ENCODE measurements around the gene LSMEM2. TPM values are rescaled to one million over a fixed set of nuclear protein-coding genes. Genes with fewer than 3 reads are reported as not detected.
A peak's percentile ranks its signal among the peaks of the same experiment; 100 is the strongest.
"Not testable (repeated sequence)": the region's sequence is repeated elsewhere in the genome, so short reads cannot be mapped to it uniquely, and the experiment has no call there.

The LSMEM2 gene
- total RNA-seq, 1 donor from 2014 or later: 29.8 TPM

DNA sequence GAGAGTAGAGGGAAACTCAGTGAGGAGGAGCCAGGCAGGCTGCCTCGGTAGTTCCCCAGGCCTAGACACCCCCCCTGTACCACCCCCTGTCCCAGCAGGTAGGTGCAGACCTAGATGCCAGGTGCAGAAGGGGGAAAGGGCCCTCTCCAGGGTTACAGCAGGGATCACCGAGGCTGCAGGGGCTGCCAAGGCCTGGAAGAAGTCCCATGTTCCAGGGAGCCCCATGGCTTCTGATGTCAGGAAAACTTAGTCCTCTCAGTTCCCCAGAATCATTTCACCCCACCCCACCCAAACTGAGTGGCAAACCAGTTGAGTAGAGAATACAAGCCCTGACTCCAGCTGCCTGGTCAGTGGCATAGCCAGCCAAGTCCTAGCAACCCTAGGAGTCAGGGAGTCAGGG is 17.4 kb upstream of the LSMEM2 start:
- ATAC-seq (no peak), DNase-seq (ENCODE audit: missing footprints) (no peak)
- intact Hi-C loops (cut with DNase I): no loop called here

DNA sequence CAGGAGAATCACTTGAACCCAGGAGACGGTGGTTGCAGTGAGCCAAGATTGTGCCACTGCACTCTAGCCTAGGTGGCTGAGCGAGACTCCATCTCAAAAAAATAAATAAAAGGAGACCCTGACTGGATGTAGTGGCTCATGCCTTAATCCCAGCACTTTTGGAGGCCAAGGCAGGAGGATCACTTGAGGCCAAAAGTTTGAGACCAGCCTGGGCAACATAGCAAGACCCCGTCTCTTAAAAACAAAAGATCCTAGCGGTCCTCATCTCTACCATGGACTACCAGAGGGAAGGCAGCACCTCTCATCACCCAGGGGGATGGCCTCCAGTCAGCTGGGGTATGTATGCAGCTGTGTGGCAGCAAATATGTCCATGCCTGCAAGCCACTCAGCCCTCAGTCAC is 16.7 kb upstream of the LSMEM2 start:
- ATAC-seq; intact Hi-C loops (cut with DNase I); DNase-seq (ENCODE audit: missing footprints): not testable (repeated sequence)

DNA sequence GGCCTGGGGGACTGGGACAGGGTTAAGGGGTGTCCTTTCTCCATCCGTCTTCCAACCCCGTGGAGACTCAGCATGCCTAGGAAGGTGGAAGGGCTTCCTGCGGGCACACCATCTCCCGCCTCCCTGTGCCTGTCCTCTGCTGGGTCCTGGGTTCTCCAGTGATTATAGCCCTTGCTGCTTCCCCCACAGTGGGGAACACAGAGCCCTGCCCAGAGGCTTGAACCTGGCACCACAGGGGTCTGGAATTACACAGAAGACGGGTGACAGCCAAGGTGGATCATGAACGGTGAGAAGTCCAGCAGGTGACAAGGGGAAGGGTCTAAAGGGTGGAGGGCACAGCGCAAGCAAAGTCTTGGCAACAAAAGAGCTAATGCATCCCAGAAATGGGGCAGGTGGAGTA is 16.1 kb upstream of the LSMEM2 start:
- intact Hi-C loops (cut with DNase I): no loop called here
- DNase-seq (ENCODE audit: missing footprints): no peak

GRCh38 chr3:50263478-50264382 is 15.2 kb upstream of the LSMEM2 start:
- no peak for DNase-seq (ENCODE audit: missing footprints)
- intact Hi-C loops (cut with DNase I): no loop called here

More for the DNA sequence above, 16.1 kb upstream of the LSMEM2 start:
- no peak for ATAC-seq

GRCh38 chr3:50264383-50264963 is 14.4 kb upstream of the LSMEM2 start:
- intact Hi-C loops (cut with DNase I): no loop called here
- ATAC-seq (peak; percentile 54), DNase-seq (ENCODE audit: missing footprints) (peak; percentile 77)

More at GRCh38 chr3:50263478-50264382, 15.2 kb upstream of the LSMEM2 start:
- ATAC-seq: no peak

GRCh38 chr3:50264964-50265485 is 13.9 kb upstream of the LSMEM2 start:
- intact Hi-C loops (cut with DNase I): no loop called here
- DNase-seq (ENCODE audit: missing footprints) (no peak), ATAC-seq (no peak)

DNA sequence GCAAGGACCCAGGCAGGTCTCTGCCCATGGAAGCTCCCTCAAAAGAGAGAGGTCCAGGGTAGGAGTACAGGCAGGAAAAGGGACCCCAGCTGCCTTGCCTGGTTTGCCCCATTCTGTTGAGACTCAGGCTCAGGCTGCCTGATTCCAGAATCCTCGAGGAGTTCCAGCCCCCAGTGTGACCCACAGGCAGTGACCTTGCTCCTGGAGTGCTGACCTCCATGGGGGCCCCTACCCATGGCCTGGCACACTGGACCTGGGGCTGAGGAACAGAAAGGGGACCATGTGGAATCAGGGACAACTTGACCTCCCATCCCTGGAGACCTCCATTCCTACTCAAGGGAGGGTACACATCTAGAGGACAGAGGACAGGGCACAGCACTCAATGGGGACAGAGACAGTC is 13.3 kb upstream of the LSMEM2 start:
- intact Hi-C loops (cut with DNase I): no loop called here
- ATAC-seq (no peak), DNase-seq (ENCODE audit: missing footprints) (no peak)

- ATAC-seq (no peak), DNase-seq (ENCODE audit: missing footprints) (no peak)
- intact Hi-C loops (cut with DNase I): no loop called here
These were observed 12.9 kb upstream of the LSMEM2 start for GRCh38 chr3:50266017-50266416.

GRCh38 chr3:50266836-50267235 is 12.1 kb upstream of the LSMEM2 start:
- intact Hi-C loops (cut with DNase I): no loop called here
- DNase-seq (ENCODE audit: missing footprints) (no peak), ATAC-seq (no peak)

DNA sequence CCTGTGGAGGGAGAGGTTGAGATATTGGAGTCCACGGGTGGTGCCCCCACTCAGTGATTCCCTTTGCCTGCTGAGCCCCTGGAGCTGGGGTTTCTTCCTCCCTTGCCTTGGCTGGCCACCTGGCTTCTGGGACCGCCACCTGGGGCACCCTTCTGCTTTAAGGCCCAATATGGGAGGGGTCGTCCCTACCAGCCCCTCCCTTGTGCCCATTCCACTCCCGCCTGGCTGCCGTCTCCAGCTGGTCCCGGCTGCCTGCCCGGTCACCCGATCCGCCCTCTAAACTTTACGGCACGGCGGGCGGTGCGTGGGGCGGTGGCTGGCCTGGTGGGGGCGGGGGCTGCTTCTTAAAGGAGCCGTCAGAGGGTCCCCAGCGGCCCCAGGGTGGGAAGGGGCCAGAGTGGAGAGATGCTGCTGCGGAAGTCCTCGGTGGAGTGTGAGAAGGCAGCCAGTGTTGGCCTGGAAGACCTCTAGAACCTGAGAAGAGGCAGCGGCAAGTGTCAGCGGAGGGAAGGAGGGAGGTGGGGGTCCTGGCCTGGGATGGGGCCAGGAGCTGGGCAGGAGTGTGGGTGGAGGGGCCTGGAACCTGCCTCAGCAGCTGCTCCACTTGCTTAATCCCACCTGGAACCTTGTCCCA is 11.5 kb upstream of the LSMEM2 start:
- ATAC-seq: peak; percentile 60
- intact Hi-C loops (cut with DNase I): no loop called here
- DNase-seq (ENCODE audit: missing footprints): peak; percentile 89

DNA sequence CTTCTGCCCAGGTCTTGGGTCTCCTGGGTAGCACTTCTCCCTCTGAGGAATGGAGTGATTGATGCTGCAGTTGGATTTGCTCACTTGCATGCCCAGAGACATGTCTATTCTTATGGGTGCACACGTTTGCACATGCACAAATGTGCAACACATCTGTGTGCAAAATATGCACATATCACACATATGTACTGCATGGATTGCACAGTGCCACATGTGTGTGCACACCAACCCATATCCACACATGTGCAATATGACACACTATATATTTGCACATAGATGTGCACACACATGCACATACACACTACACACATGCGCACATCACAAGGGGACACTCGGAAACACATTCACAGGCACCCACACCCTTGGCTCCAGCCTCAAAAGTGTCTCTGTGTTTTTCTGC is 10.6 kb upstream of the LSMEM2 start:
- intact Hi-C loops (cut with DNase I): no loop called here
- ATAC-seq: no peak
- no peak for DNase-seq (ENCODE audit: missing footprints)

GRCh38 chr3:50268703-50269451 is 10.0 kb upstream of the LSMEM2 start, which contains the start of gene SEMA3B:
SEMA3B (plus strand) TSS chr3:50269147; CDS start chr3:50269241, 94 bp downstream.
- ATAC-seq: peak; percentile 13
- intact Hi-C loops (cut with DNase I): no loop called here
- no peak for DNase-seq (ENCODE audit: missing footprints)

DNA sequence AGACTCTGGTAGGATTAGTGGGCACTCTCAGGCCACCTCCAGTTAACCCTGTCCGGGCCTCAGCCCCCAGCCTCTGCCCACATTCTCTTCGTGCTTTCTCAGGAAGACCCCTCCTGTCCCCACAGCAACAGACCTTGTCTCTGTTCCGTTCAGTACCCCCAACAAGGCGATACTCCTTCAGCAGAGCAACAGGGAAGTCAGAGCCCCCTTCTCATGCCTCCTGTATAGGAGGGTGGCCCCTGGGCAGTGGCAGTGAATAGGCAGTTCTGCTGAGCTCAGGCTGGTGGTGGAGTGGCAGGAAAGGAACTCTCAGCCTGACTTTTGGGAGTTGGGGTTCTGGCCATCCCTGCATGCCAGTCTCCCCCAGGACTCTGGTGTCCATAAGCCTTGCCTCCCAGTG is 9.4 kb upstream of the LSMEM2 start:
- DNase-seq (ENCODE audit: missing footprints) (no peak), ATAC-seq (no peak)
- intact Hi-C loops (cut with DNase I): no loop called here

DNA sequence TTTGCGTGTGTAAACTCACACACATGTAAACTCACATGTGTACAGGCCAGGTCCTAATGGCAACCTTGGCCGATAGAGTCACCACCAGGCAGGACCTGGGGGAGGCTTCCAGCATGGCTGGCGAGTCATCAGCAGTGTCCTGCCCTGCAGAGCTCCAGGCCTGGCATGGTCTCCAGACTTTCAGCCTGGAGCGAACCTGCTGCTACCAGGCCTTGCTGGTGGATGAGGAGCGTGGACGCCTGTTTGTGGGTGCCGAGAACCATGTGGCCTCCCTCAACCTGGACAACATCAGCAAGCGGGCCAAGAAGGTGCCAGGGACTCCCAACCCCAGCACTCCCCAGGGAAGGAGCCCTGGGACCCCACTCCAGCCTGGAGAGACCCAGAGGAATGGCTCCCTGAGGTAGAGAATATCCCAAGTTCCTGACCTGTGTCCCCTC is 8.9 kb upstream of the LSMEM2 start:
- intact Hi-C loops (cut with DNase I): loop anchor here (5.0 kb wide), 1 partner anchor 148 kb away; no protein-coding TSS in a partner anchor
- DNase-seq (ENCODE audit: missing footprints) (no peak), ATAC-seq (no peak)

GRCh38 chr3:50270422-50271224 is 8.3 kb upstream of the LSMEM2 start:
- intact Hi-C loops (cut with DNase I): loop anchor here (5.0 kb wide), 1 partner anchor 148 kb away; no protein-coding TSS in a partner anchor
- DNase-seq (ENCODE audit: missing footprints): no peak
- ATAC-seq: no peak

GRCh38 chr3:50271314-50271936 is 7.5 kb upstream of the LSMEM2 start:
- intact Hi-C loops (cut with DNase I): loop anchor here (5.0 kb wide), 1 partner anchor 149 kb away; no protein-coding TSS in a partner anchor
- no peak for ATAC-seq
- no peak for DNase-seq (ENCODE audit: missing footprints)

DNA sequence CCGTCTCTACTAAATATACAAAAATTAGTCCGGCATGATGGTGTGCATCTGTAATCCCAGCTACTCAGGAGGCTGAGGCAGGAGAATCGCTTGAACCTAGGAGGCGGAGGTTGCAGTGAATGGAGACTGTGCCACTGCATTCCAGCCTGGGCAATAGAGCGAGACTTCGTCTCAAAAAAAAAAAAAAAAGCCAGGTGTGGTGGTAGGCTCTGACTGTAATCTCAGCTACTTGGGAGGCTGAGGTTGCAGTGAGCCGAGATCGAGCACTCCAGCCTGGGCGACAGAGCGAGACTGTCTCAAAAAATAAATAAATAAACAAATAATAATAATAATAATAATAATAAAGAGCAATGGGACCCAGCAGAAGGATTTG is 6.4 kb upstream of the LSMEM2 start:
- ATAC-seq; DNase-seq (ENCODE audit: missing footprints): not testable (repeated sequence)
- intact Hi-C loops (cut with DNase I): loop anchor here (5.0 kb wide), 1 partner anchor 150 kb away; no protein-coding TSS in a partner anchor
